BJ (cell line): ENCODE measurements around the gene SMYD3. TPM values are rescaled to one million over a fixed set of nuclear protein-coding genes. Genes with fewer than 3 reads are reported as not detected.

Experiments
- CTCF ChIA-PET: fragments of 350-600 bp; formaldehyde crosslinking; extraction: SDS; loops from one replicate; lab custom pipeline; 2021; ENCODE audit warnings: antibody characterized with exemption, inconsistent platforms; lab: Yijun Ruan, JAX
- POLR2A ChIA-PET: fragments of 300-600 bp; sonication (Branson Sonifier 250); formaldehyde crosslinking; extraction: SDS; loops from one replicate; lab custom pipeline; 2021; ENCODE audit warnings: antibody characterized with exemption; lab: Charles Lee
- DNase-seq: peaks from one replicate; pipeline ENCODE4 v3.0.0-alpha.2; 2011; ENCODE audit warnings: low read depth
- H3K27me3 ChIP-seq: 2 replicates; pipeline ENCODE4 v1.6.0; 2011; ENCODE audit warnings: low read length; ENCODE audit not compliant: control insufficient read depth, insufficient read depth
- H3K36me3 ChIP-seq: 2 replicates; pipeline ENCODE4 v1.5.1; 2011; ENCODE audit warnings: low read length; ENCODE audit not compliant: control insufficient read depth, insufficient read depth
- H3K4me3 ChIP-seq: 2 replicates; pipeline ENCODE4 v1.5.1; 2011; ENCODE audit warnings: low read depth, mild to moderate bottlenecking, control low read depth, low read length
- polyA plus RNA-seq: library from polyadenylated mRNA; depleted of rRNA; stranded (reverse); fragments of >200 nt; gene quantifications from 2 replicates; pipeline ENCODE4 v1.2.3, GENCODE V29; 2011
- TF ChIP-seq, protein P1 (sequence below): IDR thresholded peaks from 2 replicates; pipeline ENCODE4 v1.5.1; 2011; ENCODE audit warnings: low read depth, mild to moderate bottlenecking, control low read depth, inconsistent platforms, low read length, moderate library complexity; ENCODE audit not compliant: insufficient read depth

SMYD3 gene
- polyA plus RNA-seq, 1 experiment: 26.1 TPM

GRCh38 chr1:246338546-246338945 lies 168.5 kb downstream of the SMYD3 start:
- DNase-seq: no peak

GRCh38 chr1:246338098-246338497 lies 169.0 kb downstream of the SMYD3 start:
- Histone ChIP-seq H3K4me3 (no peak overlapping the region), H3K36me3 (no peaks in the 10 kb centered on the region), H3K27me3 (no peaks in the 10 kb centered on the region)
- ChIA-PET CTCF (no interaction called here), POLR2A (no interaction called here)
- no peak for DNase-seq
- TF ChIP-seq, protein P1, sequence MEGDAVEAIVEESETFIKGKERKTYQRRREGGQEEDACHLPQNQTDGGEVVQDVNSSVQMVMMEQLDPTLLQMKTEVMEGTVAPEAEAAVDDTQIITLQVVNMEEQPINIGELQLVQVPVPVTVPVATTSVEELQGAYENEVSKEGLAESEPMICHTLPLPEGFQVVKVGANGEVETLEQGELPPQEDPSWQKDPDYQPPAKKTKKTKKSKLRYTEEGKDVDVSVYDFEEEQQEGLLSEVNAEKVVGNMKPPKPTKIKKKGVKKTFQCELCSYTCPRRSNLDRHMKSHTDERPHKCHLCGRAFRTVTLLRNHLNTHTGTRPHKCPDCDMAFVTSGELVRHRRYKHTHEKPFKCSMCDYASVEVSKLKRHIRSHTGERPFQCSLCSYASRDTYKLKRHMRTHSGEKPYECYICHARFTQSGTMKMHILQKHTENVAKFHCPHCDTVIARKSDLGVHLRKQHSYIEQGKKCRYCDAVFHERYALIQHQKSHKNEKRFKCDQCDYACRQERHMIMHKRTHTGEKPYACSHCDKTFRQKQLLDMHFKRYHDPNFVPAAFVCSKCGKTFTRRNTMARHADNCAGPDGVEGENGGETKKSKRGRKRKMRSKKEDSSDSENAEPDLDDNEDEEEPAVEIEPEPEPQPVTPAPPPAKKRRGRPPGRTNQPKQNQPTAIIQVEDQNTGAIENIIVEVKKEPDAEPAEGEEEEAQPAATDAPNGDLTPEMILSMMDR: no peak

More at GRCh38 chr1:246338546-246338945, 168.5 kb downstream of the SMYD3 start:
- TF ChIP-seq, protein P1: no peak
- Histone ChIP-seq H3K36me3 (no peaks in the 10 kb centered on the region), H3K4me3 (no peak overlapping the region), H3K27me3 (no peaks in the 10 kb centered on the region)
- CTCF ChIA-PET: no interaction called here
- POLR2A ChIA-PET: no interaction called here

DNA sequence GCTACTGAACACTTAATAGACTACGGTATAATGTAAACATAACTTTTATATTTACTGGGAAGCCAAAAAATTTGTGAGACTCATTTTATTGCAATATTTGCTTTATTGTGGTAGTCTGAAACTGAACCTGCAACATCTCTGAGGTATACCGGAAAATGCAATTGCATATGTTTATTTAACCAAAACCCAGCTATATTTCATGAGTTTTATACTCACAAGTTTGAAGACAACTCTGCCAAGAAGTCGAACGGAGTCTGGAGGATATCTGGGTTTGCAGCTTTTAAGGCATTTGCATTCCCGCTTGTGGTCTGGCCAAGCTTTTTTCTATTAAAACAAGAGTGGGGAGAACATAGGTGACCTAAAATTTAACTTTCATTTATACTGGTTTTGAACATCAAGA lies 171.9 kb downstream of the SMYD3 start:
- ChIA-PET POLR2A (no interaction called here), CTCF (interaction anchor here (0.9 kb wide), 1 partner anchor 15 kb away, joined by 3 read pairs; no protein-coding TSS in a partner anchor)
- TF ChIP-seq, protein P1: no peak
- no peaks in the 10 kb centered on the region for H3K27me3 ChIP-seq
- DNase-seq: no peak
- no peak overlapping the region for H3K4me3 ChIP-seq
- no peaks in the 10 kb centered on the region for H3K36me3 ChIP-seq

DNA sequence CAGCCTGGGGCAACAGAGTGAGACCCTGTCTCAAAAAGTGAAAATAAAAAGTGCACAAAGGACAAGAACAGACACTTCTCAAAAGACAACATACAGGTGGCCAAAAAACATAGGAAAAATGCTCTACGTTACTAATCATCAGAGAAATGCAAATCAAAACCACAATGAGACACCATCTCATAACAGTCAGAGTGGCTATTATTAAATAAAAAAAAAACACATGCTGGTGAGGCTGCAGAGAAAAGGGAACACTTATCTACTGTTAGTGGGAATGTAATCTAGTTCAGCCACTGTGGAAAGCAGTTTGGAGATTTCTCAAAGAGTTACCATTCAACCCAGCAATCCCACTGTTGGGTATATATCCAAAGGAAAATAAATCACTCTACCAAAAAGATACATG lies 173.2 kb downstream of the SMYD3 start:
- CTCF ChIA-PET: no interaction called here
- POLR2A ChIA-PET: no interaction called here
- TF ChIP-seq, protein P1: no peak

GRCh38 chr1:246332078-246332477 lies 175.0 kb downstream of the SMYD3 start:
- no peaks in the 10 kb centered on the region for H3K27me3 ChIP-seq
- no peak overlapping the region for H3K4me3 ChIP-seq
- DNase-seq: no peak
- H3K36me3 ChIP-seq: no peaks in the 10 kb centered on the region
- TF ChIP-seq, protein P1: no peak
- POLR2A ChIA-PET: interaction anchor here (0.6 kb wide), 1 partner anchor 1088 kb away, joined by 3 read pairs; no protein-coding TSS in a partner anchor
- CTCF ChIA-PET: interaction anchor here (1.1 kb wide), 1 partner anchor 10 kb away, joined by 4 read pairs; no protein-coding TSS in a partner anchor

More for the DNA sequence above, 173.2 kb downstream of the SMYD3 start:
- no peaks in the 10 kb centered on the region for H3K36me3 ChIP-seq
- no peaks in the 10 kb centered on the region for H3K27me3 ChIP-seq
- no peak overlapping the region for H3K4me3 ChIP-seq
- DNase-seq: no peak
